Esophagus muscularis mucosa (tissue), 3 donors: ENCODE data around the gene TSPAN31.

ENCODE experiments used
- CTCF ChIP-seq, 3 experiments: fragments of 200-600 bp in 2 of 3; fragments of 450-650 bp in 1 of 3; sonication (generic) in 2 of 3; IDR thresholded peaks; one replicate each; pipeline ENCODE4 v1.5.1; 2017 to 2019; ENCODE audit warnings: antibody characterized with exemption in 3 of 3, mild to moderate bottlenecking in 2 of 3, moderate library complexity in 1 of 3
- POLR2AphosphoS5 ChIP-seq, 2 donors: sonication (generic); formaldehyde crosslinking; IDR thresholded peaks; one replicate each; pipeline ENCODE4 v1.6.1; 2017; ENCODE audit warnings: antibody characterized with exemption in 2 of 2

- TF ChIP-seq CTCF (IDR thresholded peaks at IDR 0.05) (no peak), POLR2AphosphoS5 (IDR thresholded peaks at IDR 0.05) (no peak)
Measured at GRCh38 chr12:57719777-57720605, 24.8 kb upstream of the TSPAN31 start.
